Tibial nerve (tissue), 3 donors: ENCODE data around the gene EGF.

ENCODE experiments used
- EP300 ChIP-seq, 2 donors: sonication (generic); formaldehyde crosslinking; IDR thresholded peaks; one replicate each; pipeline ENCODE4 v1.6.1; 2017; ENCODE audit warnings: antibody characterized with exemption in 2 of 2, mild to moderate bottlenecking in 1 of 2
- POLR2A ChIP-seq, 2 donors: fragments of 450-650 bp; IDR thresholded peaks; one replicate each; pipeline ENCODE4 v1.6.1; 2017; ENCODE audit warnings: antibody characterized with exemption in 2 of 2, mild to moderate bottlenecking in 2 of 2, moderate library complexity in 2 of 2

DNA sequence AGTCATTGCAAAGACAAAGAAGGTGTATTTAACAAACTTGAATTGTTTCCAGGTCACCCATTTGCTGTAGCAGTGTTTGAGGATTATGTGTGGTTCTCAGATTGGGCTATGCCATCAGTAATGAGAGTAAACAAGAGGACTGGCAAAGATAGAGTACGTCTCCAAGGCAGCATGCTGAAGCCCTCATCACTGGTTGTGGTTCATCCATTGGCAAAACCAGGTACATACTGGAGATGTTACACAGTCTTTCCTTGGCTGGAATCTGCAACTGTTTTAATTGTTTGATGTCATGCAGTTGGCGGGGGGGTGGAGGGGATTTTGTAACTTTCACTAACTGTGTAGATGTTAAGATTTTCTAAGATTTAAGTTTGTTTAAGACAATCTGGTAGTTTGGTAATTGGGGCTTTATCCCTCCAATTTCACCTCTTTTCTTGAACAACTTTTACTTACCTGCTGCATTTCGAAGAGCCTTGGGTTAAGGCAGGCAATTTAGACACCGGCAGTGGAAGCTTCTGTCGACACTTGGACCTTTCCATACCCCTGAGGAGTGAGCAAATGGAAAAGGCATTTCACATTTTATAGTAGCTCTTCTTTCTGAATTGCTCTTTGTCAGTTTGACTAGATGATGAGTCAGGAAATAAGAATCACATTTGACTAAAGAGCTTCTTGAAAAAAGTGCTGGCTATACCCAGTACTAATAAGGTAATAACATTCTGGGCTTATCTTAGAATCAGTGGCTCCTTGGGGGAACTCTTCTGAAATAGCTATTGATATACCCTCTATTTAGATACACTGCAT lies 67.4 kb downstream of the EGF start:
- no peak for TF ChIP-seq POLR2A (IDR thresholded peaks at IDR 0.05)
- no peak for TF ChIP-seq EP300 (IDR thresholded peaks at IDR 0.05)
